ENCODE results near the gene MN1. TPM values are rescaled to one million over a fixed set of nuclear protein-coding genes. Genes with fewer than 3 reads are reported as not detected.

Gene MN1
- polyA plus RNA-seq, 2 of the 4 experiments (the other 2 are of a cell fraction): 0.59 to 2.4 TPM

- TF ChIP-seq REST (IDR thresholded peaks at IDR 0.05): no peak
Observed at GRCh38 chr22:27714068-27714467, 87.5 kb downstream of the MN1 start (continued).

GRCh38 chr22:27713461-27713860, 88.1 kb downstream of the MN1 start:
- WGBS (ENCODE audit: missing lambda C conversion rate): 76% methylated on average over 4 of the region's 4 CpGs
- Histone ChIP-seq H3K27ac (0 out of 6 replicates have a peak overlapping the region, but pooled peaks of 1 of the 2 experiments have one; percentile 13), H3K4me1 (peaks cover 9% of the 10 kb centered on the region), H3K9me3 (no peaks in the 10 kb centered on the region), H3K4me2 (no peak overlapping the region), H3K4me3 (no peak overlapping the region)
- no peak for ATAC-seq
- CTCF ChIA-PET: no interaction called here
- POLR2A ChIA-PET: no interaction called here
- no peak for TF ChIP-seq EHMT2 (IDR thresholded peaks at IDR 0.05; ENCODE audit: low read depth)
- TF ChIP-seq CEBPB (IDR thresholded peaks at IDR 0.05): no peak
- TF ChIP-seq POLR2A (IDR thresholded peaks at IDR 0.05; ENCODE audit: low read length): no peak
- no peak for TF ChIP-seq REST (IDR thresholded peaks at IDR 0.05)
- FAIRE-seq: no peak
- no peak for DNase-seq (ENCODE audit: low read depth in 1 of 2, low spot score in 1 of 2)

GRCh38 chr22:27711756-27712155, 89.8 kb downstream of the MN1 start:
- Histone ChIP-seq H3K4me1 (no peaks in the 10 kb centered on the region), H3K27ac (no peak overlapping the region), H3K9me3 (no peaks in the 10 kb centered on the region), H3K4me3 (no peak overlapping the region), H3K4me2 (no peak overlapping the region)
- ATAC-seq (no peak), DNase-seq (ENCODE audit: low read depth in 1 of 2, low spot score in 1 of 2) (no peak), FAIRE-seq (no peak)
- ChIA-PET POLR2A (no interaction called here), CTCF (no interaction called here)
- WGBS (ENCODE audit: missing lambda C conversion rate): 58% methylated on average over 3 of the region's 3 CpGs
- TF ChIP-seq MYC (IDR thresholded peaks at IDR 0.05; ENCODE audit: borderline replicate concordance, low read length) (no peak), MAFK (IDR thresholded peaks at IDR 0.05; ENCODE audit: partially characterized antibody) (no peak), RNF2 (IDR thresholded peaks at IDR 0.05; ENCODE audit: borderline replicate concordance, low read depth) (no peak)

- CTCF ChIA-PET: no interaction called here
- FAIRE-seq (no peak), ATAC-seq (no peak), DNase-seq (ENCODE audit: low read depth in 1 of 2, low spot score in 1 of 2) (no peak)
- 80% methylated on average over 2 of the region's 3 CpGs for WGBS (ENCODE audit: missing lambda C conversion rate)
- TF ChIP-seq POLR2AphosphoS2 (conservative IDR thresholded peaks at IDR 0.05; ENCODE audit: low read length) (no peak), BHLHE40 (IDR thresholded peaks at IDR 0.05; ENCODE audit: low read depth, low read length) (no peak), EP300 (IDR thresholded peaks at IDR 0.05) (no peak), BCL3 (IDR thresholded peaks at IDR 0.05) (no peak), RFX5 (IDR thresholded peaks at IDR 0.05) (no peak), POLR2A (IDR thresholded peaks at IDR 0.05; ENCODE audit: low read length) (no peak), HOXB13 (CRISPR knock-in tag; IDR thresholded peaks at IDR 0.05; ENCODE audit: low read depth) (no peak), MAFK (IDR thresholded peaks at IDR 0.05; ENCODE audit: partially characterized antibody) (no peak), HEYL (CRISPR knock-in tag; IDR thresholded peaks at IDR 0.05) (no peak), JUN (IDR thresholded peaks at IDR 0.05) (no peak), RNF2 (IDR thresholded peaks at IDR 0.05; ENCODE audit: borderline replicate concordance, low read depth) (no peak), HOXB5 (CRISPR knock-in tag; IDR thresholded peaks at IDR 0.05) (no peak), RAD21 (conservative IDR thresholded peaks at IDR 0.05 in 1 of 2, IDR thresholded peaks at IDR 0.05 in 1 of 2) (no peak), FOSL2 (IDR thresholded peaks at IDR 0.05) (no peak), FOSL2 (CRISPR knock-in tag; IDR thresholded peaks at IDR 0.05) (no peak)
- no peak overlapping the region for H3K27ac ChIP-seq
- POLR2A ChIA-PET: no interaction called here
- H3K4me2 ChIP-seq: no peak overlapping the region
- H3K4me1 ChIP-seq: no peaks in the 10 kb centered on the region
- H3K4me3 ChIP-seq: no peak overlapping the region
- H3K9me3 ChIP-seq: no peaks in the 10 kb centered on the region
Observed at GRCh38 chr22:27711012-27711411, 90.5 kb downstream of the MN1 start.

Data from A549 (cell line).